ENCODE results near the gene LRRC74B.
"Not testable (repeated sequence)": the region's sequence is repeated elsewhere in the genome, so short reads cannot be mapped to it uniquely, and the experiment has no call there.

Gene LRRC74B

GRCh38 chr22:21038405-21038804 lies 7.3 kb upstream of the LRRC74B start:
- Histone ChIP-seq H3K4me3 (no peak overlapping the region), H3K27ac (peak overlapping the region in 1 of 2 donors; percentile 86)
- TF ChIP-seq, protein P1, sequence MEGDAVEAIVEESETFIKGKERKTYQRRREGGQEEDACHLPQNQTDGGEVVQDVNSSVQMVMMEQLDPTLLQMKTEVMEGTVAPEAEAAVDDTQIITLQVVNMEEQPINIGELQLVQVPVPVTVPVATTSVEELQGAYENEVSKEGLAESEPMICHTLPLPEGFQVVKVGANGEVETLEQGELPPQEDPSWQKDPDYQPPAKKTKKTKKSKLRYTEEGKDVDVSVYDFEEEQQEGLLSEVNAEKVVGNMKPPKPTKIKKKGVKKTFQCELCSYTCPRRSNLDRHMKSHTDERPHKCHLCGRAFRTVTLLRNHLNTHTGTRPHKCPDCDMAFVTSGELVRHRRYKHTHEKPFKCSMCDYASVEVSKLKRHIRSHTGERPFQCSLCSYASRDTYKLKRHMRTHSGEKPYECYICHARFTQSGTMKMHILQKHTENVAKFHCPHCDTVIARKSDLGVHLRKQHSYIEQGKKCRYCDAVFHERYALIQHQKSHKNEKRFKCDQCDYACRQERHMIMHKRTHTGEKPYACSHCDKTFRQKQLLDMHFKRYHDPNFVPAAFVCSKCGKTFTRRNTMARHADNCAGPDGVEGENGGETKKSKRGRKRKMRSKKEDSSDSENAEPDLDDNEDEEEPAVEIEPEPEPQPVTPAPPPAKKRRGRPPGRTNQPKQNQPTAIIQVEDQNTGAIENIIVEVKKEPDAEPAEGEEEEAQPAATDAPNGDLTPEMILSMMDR (IDR thresholded peaks at IDR 0.05) = no peak
- no peak for DNase-seq (ENCODE audit: low spot score)

DNA sequence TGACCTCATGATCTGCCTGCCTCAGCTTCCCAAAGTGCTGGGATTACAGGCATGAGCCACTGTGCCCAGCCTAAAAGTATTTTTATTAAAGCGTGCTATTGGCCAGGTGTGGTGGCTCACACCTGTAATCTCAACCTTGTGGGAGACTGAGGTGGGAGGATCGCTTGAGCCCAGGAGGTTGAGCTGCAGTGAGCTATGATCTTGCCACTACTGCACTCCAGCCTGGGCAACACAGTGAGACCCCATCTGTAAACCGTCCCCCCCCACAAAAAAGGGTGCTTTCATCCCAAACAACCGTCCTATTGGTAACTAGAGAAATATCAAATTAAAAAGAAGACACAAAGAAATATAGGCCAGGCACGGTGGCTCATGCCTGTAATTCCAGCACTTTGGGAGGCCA lies 6.6 kb upstream of the LRRC74B start:
- peak overlapping the region in 1 of 2 donors; percentile 86 for H3K27ac ChIP-seq
- not testable (repeated sequence) for DNase-seq (ENCODE audit: low spot score); H3K4me3 ChIP-seq

GRCh38 chr22:21041937-21042336 lies 3.8 kb upstream of the LRRC74B start:
- TF ChIP-seq, protein P1 (IDR thresholded peaks at IDR 0.05) = no peak
- H3K4me3 ChIP-seq = no peak overlapping the region
- DNase-seq (ENCODE audit: low spot score) = no peak
- H3K27ac ChIP-seq = no peak overlapping the region

- TF ChIP-seq, protein P1 (IDR thresholded peaks at IDR 0.05) = no peak
- Histone ChIP-seq H3K27ac (no peak overlapping the region), H3K4me3 (no peak overlapping the region)
- no peak for DNase-seq (ENCODE audit: low spot score)
Observed at GRCh38 chr22:21042978-21043859, 2.5 kb upstream of the LRRC74B start.

GRCh38 chr22:21043860-21044535 lies 1.7 kb upstream of the LRRC74B start:
- no peak for DNase-seq (ENCODE audit: low spot score)
- TF ChIP-seq, protein P1 (IDR thresholded peaks at IDR 0.05) = no peak
- peak overlapping the region in 1 of 2 donors; percentile 80 for H3K27ac ChIP-seq
- peak overlapping the region; percentile 58 for H3K4me3 ChIP-seq

- peak overlapping the region in 1 of 2 donors; percentile 80 for H3K27ac ChIP-seq
- TF ChIP-seq, protein P1 (IDR thresholded peaks at IDR 0.05) = no peak
- no peak for DNase-seq (ENCODE audit: low spot score)
- peak overlapping the region; percentile 58 for H3K4me3 ChIP-seq
Observed at GRCh38 chr22:21044931-21045584, 688 bp upstream of the LRRC74B start.

GRCh38 chr22:21047035-21047661 lies 1.4 kb downstream of the LRRC74B start:
- Histone ChIP-seq H3K27ac (no peak overlapping the region), H3K4me3 (no peak overlapping the region)
- TF ChIP-seq, protein P1 (IDR thresholded peaks at IDR 0.05) = no peak
- DNase-seq (ENCODE audit: low spot score) = no peak

Measured in coronary artery (tissue), 2 donors.